Muscle of back (tissue), 11 donors: ENCODE measurements around the gene FUT4. TPM values are rescaled to one million over a fixed set of nuclear protein-coding genes. Genes with fewer than 3 reads are reported as not detected.
"Not testable (repeated sequence)": the region's sequence is repeated elsewhere in the genome, so short reads cannot be mapped to it uniquely, and the experiment has no call there.

Source experiments
- DNase-seq, 3 donors: peaks; one replicate each; pipeline versions ENCODE4 v3.0.0 to v3.0.0-alpha.2; 2013
- polyA plus RNA-seq, 10 donors: library from polyadenylated mRNA; unstranded; fragments of 120-200 nt; gene quantifications; one replicate each; pipeline ENCODE4 v1.2.1, GENCODE V29; 2013; ENCODE audit not compliant: insufficient read length in 10 of 10

The FUT4 gene
- polyA plus RNA-seq, 10 donors = 5.6 to 7.4 (median 6.3) TPM

DNA sequence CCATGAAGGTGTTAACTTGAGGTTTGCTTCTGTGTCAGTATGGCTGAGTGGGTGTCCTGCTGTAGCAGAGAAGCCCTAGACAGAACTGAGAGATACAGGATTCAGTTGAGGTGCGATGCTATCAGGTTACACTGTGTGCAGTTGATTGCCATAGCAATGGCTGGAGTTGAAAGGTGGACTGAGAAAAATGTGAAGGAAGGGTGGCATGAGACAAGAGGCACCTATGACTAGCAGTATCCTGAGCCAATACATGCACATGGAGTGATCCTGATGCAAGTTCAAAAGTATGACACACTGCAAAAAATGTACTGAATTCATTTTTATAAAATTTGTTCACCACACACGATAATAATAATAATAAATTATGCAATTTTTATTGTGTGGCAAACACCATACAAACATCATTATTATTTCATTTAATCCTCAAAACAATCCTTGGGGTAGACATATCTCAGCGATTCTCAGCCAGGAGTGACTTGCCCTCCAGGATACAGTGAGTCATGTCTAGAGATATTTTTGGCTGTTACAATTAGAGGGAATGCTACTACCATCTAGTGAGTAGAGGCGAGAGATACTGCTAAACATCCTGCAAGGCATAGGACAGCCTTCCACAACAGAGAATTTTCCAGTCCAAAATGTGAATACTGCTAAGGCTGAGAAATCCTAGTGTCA, 19.6 kb downstream of the FUT4 start:
- DNase-seq = peak in 2 of 3 donors; percentile 27 to 34

DNA sequence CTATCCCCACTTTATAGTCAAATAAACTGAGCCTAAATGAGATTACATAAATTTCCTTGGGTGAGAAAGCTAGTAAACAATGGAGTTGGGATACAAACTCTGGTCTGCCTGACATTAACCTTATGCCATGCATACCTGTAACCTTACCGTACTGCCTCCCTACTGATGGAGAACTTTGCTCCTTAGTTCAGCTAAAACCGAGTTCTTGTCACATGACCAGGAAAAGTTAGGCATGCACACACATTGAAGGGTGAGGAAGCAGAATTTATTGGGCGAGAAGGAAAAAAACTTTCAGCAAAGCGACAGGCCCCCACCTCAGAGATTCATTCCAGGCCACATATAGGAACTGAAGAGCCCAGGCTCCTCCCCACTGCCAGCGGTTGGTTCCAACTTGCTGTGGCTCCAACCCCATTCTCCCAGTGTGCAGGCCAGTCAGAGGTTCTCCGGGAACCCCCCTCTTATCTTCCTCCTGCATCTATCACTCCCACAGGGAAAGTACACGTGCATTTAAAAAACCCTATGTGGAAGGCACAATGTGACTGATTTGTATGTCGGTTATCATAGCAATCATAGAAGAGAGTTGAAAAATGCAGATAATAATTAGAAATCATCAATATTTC, 20.2 kb downstream of the FUT4 start:
- no peak for DNase-seq

DNA sequence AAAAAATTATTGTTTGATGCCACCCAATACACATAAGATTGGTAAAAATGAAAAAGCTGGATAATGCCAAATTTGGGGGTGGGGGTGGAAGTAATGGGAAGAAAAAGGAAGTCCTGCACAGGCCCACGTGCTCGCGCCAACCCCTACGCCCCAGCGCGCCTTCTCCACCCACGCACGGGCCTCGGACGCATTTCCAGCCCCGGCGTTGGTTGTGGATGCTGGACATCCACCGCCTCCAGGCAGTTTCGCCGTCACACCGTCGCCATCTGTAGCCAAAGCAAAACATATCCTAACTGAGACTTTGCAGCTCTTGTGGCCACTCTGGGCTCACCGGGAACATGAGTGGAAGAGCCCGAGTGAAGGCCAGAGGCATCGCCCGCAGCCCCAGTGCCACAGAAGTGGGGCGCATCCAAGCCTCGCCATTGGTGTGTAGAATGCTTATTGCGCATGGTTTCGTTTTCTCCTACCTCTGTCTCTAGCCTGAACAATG, 23.5 kb downstream of the FUT4 start, which contains the start of gene PIWIL4:
Gene PIWIL4, plus strand, starts transcription at position 188 of the 490 bp plus-strand sequence. Its CDS starts 151 bp downstream, at position 339.
- no peak for DNase-seq

- no peak for DNase-seq
These were observed 24.5 kb downstream of the FUT4 start for GRCh38 chr11:94568200-94568599.

GRCh38 chr11:94568717-94569116, 25.0 kb downstream of the FUT4 start:
- DNase-seq = no peak

DNA sequence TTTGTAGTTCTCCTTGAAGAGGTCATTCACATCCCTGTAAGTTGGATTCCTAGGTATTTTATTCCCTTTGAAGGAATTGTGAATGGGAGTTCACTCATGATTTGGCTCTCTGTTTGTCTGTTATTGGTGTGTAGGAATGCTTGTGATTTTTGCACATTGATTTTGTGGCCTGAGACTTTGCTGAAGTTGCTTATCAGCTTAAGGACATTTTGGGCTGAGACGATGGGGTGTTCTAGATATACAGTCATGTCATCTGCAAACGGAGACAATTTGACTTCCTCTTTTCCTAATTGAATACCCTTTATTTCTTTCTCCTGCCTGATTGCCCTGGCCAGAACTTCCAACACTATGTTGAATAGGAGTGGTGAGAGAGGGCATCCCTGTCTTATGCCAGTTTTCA, 29.3 kb downstream of the FUT4 start:
- DNase-seq = not testable (repeated sequence)

GRCh38 chr11:94574193-94574961, 30.7 kb downstream of the FUT4 start:
- peak in 1 of 3 donors; percentile 66 for DNase-seq

- DNase-seq = no peak
These were observed 32.6 kb downstream of the FUT4 start for GRCh38 chr11:94576306-94576705.

- DNase-seq = no peak
These were observed 34.1 kb downstream of the FUT4 start for GRCh38 chr11:94577841-94578240.

DNA sequence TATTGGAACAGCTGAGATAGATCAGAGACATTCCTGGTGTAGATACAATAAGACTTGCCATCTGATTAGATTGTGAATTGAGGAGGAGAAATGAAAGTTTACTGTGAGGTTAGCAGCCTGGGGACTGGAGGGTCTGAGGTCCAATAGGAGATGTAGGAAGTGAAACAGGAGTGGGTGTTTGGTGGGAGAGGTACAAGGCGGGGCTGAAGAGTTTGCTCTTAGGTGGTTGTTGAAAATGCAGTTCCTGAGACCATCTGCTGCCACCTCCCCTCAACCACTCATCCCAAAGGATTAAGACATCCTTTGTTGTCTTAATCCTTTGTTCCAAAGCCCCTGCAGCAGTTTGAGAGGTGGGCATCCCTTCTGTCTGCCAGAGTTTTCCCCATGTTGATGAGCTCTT, 38.2 kb downstream of the FUT4 start:
- no peak for DNase-seq

GRCh38 chr11:94583213-94583865, 39.6 kb downstream of the FUT4 start:
- no peak for DNase-seq

- DNase-seq = no peak
These were observed 40.3 kb downstream of the FUT4 start for GRCh38 chr11:94583866-94584500.

GRCh38 chr11:94584978-94585377, 41.3 kb downstream of the FUT4 start:
- DNase-seq = no peak

DNA sequence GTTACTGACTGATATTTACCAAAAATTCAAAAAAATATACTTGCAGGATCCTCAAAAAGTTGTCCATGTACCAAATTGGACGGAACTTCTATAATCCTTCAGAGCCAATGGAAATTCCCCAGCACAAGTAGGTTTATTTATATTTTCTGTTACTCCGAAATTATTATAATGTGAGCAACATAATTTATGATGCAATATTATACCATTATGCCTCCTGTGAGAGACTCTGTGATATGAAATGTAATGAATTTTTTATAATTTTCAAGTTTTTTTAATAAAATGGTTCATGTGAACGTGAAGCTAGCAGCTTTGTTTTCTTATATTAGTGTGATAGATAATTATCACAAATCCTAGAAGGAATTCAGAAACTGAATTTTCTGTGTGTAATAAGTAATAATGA, 41.7 kb downstream of the FUT4 start:
- no peak for DNase-seq

- DNase-seq = no peak
These were observed 42.8 kb downstream of the FUT4 start for GRCh38 chr11:94586546-94586945.

- DNase-seq = no peak
These were observed 43.3 kb downstream of the FUT4 start for GRCh38 chr11:94586978-94587377.

DNA sequence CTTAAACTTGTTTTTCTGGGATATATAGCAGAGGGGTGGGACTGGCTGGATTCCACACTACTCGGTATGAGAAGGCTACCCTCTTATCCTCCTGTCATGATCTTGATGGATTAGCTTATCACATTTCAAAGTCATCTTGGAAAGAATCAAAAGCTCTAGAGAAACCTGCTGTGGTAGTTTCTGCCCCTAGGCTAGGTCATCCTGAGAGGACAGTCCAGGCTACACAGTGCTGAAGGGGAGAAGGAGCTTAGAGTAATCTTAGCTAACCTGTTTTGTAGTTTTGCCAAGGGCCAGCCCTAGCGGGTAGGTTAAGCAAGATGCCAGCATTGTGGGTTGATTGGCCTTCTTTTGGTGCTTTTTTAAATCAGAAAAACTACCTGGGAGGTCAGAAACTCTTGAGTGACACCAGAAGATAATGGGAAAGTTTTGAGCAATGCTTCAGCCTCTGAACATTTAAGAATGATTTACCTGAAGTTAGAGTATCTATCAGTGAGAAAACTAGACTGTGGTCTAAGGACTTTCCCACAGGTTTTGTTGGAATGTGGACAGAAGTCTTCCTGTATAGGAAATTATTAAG, 44.7 kb downstream of the FUT4 start:
- no peak for DNase-seq

DNA sequence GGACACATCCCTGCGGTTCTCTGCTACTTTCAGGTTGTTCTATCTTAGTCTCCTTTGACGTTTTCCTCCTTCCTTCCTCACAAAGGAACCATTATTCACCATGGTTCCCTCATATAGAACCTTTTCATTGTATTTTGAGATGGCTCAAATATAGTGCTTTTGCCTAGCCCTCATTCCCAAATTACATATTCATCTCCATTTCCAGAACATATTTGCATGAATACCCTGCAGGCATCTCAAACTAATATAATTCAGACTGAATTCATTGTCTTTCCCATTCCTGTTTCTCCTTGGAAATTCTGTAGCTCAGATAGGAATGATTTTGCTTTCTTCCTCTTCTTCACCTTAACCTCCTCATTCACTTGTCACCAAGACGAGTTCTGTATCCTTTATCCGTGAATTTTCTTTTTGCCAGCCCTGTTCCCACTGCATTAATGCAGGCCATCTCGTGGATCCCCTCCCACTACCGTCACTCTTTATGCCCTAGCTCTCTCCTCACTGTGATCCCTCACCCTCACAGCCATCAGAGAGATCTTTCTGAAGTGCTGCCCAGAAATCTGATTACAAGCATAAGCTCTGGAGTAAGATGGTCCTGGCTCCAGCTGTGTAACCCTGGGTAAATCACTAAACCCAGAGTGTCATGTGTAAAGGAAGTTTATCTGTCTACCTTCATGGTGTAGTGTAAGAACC, 46.8 kb downstream of the FUT4 start:
- DNase-seq = no peak

DNA sequence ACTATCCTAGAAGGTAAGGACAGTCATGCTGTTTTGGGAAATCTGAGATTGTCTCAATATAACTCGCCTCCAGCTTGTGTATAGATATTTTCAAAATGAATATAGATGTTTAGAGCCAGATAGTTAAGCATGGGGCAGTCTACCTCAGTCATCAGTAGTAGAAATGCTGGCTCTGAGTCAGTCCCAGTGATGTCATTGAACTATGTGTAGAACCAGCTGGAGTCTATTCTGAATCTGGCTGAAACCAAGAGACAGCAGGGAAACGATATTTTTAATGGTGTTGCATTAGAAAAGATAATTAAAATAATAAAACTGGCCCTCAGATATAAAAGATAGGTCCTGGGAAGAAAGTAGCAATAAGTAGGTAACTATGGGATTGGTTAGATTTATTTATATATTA, 49.3 kb downstream of the FUT4 start:
- DNase-seq = no peak

- DNase-seq = no peak
These were observed 51.4 kb downstream of the FUT4 start for GRCh38 chr11:94595076-94595475.

- peak in 2 of 3 donors; percentile 8 to 15 for DNase-seq
These were observed 54.2 kb downstream of the FUT4 start for GRCh38 chr11:94597896-94598295.
